ENCODE data around the gene MACF1.
"Not testable (repeated sequence)": the region's sequence is repeated elsewhere in the genome, so short reads cannot be mapped to it uniquely, and the experiment has no call there.

Gene MACF1

GRCh38 chr1:39494671-39495410, 290.3 kb downstream of the MACF1 start:
- DNase-seq (ENCODE audit: low read depth), result no peak

- DNase-seq (ENCODE audit: low read depth), result not testable (repeated sequence)
Measured at GRCh38 chr1:39496520-39496919, 292.0 kb downstream of the MACF1 start.

DNA sequence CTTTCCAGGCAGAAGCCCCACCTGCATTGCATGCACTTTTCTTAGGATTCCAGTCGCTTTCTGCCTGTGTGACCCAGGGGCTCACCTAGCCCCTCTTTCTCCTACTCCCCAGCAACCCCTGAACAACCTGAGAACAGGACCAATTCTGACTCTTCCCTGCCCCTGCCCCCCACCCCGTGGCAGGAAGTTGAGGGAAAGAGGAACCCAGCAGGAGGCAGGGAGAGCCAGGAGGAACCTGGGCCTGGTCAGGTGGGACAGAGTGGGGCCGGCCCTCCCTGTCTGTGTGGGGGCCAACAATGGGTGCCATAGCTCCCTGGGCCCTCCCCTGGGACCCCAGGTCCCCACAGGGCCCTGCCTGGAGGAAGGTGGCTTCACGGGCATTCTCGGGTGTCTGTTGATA, 293.1 kb downstream of the MACF1 start:
- DNase-seq (ENCODE audit: low read depth), result no peak

- not testable (repeated sequence) for DNase-seq (ENCODE audit: low read depth)
Measured at GRCh38 chr1:39498096-39498710, 293.7 kb downstream of the MACF1 start.

DNA sequence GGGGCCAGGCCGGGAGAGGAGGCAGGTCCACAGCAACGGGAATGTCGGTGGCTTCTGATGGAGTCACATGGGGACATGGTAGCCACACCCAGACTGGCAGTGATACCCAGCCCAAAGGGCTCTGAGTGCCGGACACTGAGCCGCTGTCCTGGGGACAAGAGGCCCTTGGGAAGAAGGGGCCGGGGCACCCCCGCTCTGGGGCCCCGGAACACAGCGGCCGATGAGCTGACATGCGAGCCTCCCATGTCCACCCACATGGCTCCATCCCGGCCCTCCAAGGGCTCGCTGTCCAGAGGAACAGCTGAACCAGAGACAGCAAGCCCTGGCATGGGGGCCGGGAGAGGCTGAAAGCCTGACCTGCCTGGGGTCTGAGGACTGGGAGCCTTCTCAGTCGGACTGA, 294.3 kb downstream of the MACF1 start:
- not testable (repeated sequence) for DNase-seq (ENCODE audit: low read depth)

- DNase-seq (ENCODE audit: low read depth), result no peak
Measured at GRCh38 chr1:39499668-39500067, 295.2 kb downstream of the MACF1 start.

GRCh38 chr1:39500862-39501389, 296.4 kb downstream of the MACF1 start:
- no peak for DNase-seq (ENCODE audit: low read depth)

DNA sequence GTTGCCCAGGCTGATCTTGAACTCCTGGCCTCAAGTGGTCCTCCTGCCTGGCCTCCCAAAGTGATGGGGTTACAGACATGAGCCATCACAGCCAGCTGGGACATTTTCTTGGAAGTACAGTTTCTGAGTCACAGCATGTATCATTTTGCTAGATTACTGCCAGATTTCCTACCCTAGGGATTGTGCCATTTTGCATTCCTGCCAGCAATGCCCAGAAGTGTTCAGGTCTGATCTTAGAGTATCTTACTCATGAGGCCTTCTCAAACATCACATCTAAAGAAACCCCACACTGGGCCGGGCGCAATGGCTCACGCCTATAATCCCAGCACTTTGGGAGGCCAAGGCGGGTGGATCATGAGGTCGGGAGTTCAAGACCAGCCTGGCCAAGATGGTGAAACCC, 297.2 kb downstream of the MACF1 start:
- DNase-seq (ENCODE audit: low read depth), result no peak

DNA sequence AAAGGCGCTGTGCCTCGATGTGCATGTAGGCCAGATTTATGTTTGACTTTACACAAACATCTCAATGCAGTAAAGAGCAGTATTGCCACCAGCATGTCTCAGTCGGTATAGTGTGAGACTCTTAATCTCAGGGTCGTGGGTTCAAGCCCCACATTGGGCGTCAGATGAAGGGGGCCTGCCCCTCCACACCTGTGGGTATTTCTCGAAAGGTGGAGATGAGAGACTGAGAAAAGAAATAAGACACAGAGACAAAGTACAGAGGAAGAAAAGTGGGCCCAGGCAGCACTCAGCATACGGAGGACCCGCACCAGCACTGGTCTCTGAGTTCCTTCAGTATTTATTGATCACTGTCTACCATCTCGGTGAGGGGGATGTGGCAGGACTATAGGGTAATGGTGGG, 299.9 kb downstream of the MACF1 start:
- not testable (repeated sequence) for DNase-seq (ENCODE audit: low read depth)

GRCh38 chr1:39505289-39505688, 300.8 kb downstream of the MACF1 start:
- DNase-seq (ENCODE audit: low read depth), result no peak

DNA sequence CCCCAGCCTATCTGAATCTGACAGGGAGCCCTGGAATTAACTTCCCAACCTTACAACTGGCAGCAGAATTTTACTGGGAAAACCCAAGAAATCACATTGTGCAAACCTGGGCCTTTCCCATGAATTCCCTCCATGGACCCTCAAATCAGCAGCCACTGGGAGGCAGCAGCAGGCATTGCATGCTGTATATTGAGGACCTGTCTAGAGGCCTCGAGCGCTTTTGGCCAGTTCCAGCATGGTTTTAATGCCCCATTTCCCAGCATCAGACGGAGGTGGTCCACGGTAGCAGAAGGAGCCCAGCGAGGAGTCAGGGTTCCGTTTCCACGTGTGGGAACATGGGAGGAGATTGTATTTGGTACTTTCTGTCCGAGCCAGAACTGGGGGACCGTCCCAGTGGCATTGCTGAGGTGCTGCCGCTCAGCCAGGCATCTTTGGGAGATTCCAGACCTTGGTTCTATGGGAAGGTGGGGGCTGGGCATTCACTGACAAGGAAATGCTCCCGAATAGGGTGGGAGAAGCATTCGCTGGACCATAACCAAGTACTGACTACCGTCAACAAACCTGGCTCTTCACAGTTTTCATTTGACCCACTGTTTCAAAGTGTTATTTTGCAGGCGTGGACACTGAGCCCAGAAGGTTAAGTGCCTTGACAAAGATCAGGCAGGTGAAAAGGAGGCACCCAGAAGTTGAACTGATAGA, 302.9 kb downstream of the MACF1 start:
- no peak for DNase-seq (ENCODE audit: low read depth)

- no peak for DNase-seq (ENCODE audit: low read depth)
Measured at GRCh38 chr1:39508266-39508665, 303.8 kb downstream of the MACF1 start.

- no peak for DNase-seq (ENCODE audit: low read depth)
Measured at GRCh38 chr1:39508857-39509305, 304.4 kb downstream of the MACF1 start.

DNA sequence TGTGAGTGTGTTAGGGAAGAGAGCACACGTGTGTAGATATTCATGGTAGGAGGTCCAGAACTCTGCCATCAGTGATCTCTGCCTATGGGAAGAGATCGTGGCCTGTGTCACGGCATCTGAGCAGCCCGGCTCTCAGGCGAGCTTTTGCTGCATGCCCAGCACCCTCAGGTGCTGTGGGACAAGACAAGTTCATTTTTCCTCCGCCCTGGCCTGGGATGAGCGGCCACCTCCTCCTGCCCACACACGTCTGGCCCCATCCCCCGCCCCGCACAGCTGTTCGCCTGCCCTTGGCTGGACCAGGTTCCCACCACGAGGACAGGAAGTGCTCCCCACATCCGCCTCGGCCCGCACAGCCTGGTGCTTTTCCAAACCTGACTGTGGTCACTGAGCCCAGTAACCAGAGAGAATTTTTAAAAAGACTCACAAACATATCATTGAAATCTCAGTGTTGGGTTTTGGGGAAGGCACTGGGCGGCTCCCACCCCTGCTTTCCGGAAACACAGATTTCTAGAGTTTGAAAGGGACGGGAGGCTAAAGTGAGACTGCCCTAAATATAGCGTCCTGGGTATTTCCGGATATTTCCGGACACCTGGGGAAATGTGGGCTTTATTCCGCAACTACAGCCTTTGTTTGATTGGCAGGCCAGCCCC, 305.0 kb downstream of the MACF1 start:
- DNase-seq (ENCODE audit: low read depth), result no peak

DNA sequence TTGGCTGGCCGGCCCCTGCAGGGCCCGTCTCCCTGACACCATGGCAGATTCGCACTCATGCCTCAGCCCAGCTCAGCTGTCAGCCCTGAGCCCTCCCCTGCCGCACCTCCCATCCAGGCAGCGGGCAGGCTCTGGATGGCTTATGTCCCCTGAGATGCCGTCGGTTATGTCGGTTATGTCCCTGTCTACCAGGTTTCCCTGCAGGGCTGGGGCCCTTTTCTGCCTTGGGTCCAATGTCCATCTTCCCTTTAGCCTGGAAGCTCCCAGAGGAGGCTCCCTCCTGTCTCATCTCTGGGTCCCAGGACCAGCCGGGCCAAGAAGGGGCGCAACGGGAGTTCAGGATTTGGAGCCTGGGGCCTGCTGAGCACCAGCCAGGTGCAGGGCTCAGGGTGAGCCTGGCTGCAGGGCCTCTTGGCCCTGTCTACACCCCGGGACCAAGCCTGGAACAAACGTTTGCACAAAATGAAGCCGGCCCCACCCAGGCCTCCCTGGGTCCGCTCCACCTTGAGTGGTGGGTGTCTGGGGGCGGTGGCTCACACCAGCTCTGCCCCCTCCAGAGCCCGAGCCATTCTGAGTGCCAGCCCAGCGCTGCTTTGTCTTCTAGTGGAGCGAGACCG, 306.2 kb downstream of the MACF1 start:
- DNase-seq (ENCODE audit: low read depth), result not testable (repeated sequence)

- not testable (repeated sequence) for DNase-seq (ENCODE audit: low read depth)
Measured at GRCh38 chr1:39511477-39511876, 307.0 kb downstream of the MACF1 start.

DNA sequence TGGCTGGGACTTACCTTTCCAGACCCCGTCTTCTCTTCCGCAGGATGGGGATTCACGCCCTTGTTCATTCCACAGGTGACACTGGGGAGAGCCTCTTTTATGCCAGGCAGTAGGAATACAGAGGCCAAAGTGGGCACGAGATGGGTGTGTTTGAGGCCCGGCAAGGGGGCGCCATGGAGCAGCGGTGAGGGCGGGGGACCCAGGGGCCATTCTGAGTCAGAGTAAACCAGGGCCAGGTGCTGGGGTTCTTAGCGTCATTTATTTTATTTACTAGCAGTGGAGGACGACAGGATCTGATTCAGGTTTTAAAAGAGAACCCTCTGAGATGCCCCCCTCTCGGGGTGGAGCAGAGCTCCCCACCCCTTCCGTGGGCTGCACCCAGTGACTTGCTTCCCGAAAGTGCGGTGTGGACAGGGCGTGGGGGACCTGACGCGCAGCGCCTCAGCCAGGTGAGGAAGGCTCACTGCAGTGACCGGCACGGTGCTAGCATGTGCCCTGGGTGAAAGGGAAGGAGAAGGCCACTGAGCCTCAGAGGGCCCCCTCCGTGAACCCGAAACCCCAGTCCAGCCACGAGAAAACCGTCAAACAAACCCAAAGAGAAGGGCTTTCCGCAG, 307.8 kb downstream of the MACF1 start:
- not testable (repeated sequence) for DNase-seq (ENCODE audit: low read depth)

DNA sequence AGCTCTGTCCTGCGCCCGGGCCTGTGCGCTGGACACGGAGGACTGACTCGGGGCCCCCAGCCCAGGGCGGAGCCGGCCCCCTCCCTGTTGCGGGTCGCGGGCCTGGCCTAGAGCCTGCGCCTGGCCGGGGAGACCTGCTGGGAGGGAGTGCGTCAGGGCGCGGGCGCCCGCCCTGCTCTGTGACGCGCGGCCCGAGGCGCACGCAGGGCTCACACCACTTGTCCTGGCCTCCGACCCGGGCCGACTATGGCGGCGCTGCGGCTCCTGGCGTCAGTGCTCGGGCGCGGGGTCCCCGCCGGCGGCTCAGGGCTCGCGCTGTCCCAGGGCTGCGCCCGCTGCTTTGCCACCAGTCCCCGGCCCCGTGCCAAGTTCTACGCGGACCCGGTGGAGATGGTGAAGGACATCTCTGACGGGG, 310.2 kb downstream of the MACF1 start:
- not testable (repeated sequence) for DNase-seq (ENCODE audit: low read depth)

DNA sequence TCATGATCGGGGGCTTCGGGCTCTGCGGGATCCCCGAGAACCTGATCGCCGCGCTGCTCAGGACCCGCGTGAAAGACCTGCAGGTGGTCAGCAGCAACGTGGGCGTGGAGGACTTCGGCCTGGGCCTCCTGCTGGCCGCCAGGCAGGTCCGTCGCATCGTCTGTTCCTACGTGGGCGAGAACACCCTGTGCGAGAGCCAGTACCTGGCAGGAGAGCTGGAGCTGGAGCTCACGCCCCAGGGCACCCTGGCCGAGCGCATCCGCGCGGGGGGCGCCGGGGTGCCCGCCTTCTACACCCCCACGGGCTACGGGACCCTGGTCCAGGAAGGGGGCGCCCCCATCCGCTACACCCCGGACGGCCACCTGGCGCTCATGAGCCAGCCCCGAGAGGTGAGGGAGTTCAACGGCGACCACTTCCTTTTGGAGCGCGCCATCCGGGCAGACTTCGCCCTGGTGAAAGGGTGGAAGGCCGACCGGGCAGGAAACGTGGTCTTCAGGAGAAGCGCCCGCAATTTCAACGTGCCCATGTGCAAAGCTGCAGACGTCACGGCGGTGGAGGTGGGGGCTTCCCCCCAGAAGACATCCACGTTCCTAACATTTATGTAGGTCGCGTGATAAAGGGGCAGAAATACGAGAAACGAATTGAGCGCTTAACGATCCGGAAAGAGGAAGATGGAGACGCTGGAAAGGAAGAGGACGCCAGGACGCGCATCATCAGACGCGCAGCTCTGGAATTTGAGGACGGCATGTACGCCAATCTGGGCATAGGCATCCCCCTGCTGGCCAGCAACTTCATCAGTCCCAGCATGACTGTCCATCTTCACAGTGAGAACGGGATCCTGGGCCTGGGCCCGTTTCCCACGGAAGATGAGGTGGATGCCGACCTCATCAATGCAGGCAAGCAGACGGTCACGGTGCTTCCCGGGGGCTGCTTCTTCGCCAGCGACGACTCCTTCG, 310.9 kb downstream of the MACF1 start:
- DNase-seq (ENCODE audit: low read depth), result not testable (repeated sequence)

- DNase-seq (ENCODE audit: low read depth), result not testable (repeated sequence)
Measured at GRCh38 chr1:39516841-39517240, 312.3 kb downstream of the MACF1 start.
